Measurements from ENCODE around the gene AGBL4.

GRCh38 chr1:48524892-48525467 is 1498.8 kb downstream of the AGBL4 start:
- TF ChIP-seq CTCF (IDR thresholded peaks at IDR 0.05) (no peak), EP300 (IDR thresholded peaks at IDR 0.05) (no peak)
